ENCODE measurements around the gene CTU2.

The CTU2 gene

DNA sequence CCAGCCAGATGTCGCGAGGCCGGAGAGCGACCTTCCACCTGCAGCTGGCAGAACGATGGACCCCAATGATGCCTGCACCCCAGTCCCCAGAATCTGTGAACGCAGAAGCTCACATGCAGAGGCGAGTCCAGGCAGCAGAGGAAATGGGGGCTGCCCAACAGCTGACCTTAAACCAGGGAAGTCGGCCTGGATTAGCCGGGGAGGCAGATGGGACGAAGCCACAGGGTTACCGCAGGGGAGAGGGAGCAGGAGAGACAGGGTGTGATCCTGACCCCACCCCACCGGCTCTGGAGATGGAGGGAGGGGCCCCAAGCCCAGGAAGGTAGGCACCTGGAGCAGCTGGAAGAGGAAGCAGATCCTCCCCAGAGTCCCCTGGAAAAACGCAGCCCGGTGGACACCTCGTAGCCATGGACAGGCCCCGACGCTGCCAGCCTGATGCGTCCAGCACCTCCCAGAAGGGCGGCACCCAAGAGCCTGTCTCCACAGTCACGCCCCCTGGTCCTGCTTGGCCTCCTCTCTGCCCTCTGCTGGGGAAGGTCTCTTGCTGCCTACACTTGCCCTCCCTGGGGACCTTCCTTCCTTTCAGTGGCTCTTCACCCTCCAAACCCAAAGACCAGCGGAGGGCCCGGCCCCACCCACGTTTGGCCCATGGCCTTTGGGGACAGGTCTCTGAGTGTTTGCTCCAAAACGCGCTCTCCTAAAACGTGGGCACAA lies 41.4 kb downstream of the CTU2 start:
- no peak for DNase-seq

DNA sequence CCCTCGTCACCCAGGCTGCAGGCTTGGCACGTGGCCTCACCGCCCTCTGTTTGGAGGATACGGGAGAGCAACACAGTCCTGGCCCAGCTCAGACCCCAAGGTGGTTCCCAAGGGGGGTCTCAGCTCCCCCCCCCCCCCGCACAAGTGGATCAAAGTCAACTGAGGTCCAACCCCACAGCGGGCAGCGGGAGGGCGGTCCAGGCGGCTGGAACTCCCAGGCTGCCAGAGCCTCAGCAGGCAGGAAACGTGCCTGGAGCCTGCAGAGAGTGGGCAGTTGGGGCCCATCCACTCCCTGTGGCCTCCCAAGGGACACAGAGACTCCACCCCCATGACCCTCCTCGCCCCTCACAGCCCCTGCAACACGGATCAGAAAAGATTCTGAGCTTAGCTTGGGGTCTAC lies 42.1 kb downstream of the CTU2 start:
- no peak for DNase-seq

DNA sequence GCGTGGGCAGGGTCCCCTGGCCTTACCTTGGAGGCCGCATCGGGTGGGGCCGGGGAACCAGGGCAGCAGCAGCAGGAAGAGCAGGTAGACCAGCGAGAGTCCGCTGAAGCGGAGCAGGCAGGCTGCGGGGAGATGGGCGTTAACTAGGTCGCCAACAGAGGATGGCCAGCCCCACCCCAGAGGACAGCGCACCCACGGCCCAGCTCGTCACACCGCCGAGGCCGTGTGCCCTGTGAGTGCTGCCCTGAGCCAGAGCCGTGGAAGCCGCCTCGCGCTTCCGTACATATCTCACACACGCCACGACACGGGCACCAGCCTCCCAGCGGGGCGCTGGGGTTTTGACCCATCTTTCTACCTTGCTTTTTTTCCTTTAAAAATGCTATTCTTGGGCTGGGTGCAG lies 43.1 kb downstream of the CTU2 start:
- DNase-seq: no peak

DNA sequence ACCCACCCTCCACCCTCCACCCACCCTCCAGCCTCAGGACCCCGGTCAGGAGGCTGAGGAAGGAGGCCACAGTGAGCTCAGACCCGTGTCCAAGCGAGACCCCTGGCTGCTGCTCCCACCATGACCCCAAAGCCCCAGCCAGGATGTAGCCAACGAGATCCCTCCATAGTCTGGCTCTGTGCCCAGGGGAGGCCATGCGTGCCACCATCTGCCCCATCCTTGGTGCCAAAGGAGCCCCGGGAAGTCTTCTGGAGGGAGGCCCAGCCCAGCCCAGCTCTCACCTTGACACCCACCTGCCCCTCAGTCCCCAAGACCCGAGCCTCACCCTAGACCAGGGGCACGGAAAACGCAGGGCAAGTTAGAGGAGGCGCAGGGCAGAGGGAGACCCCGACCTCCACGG lies 44.6 kb downstream of the CTU2 start:
- DNase-seq: no peak

GRCh38 chr16:88752386-88753002 lies 46.2 kb downstream of the CTU2 start:
- DNase-seq: no peak

GRCh38 chr16:88753191-88753590 lies 46.9 kb downstream of the CTU2 start:
- no peak for DNase-seq

- no peak for DNase-seq
These were observed 47.3 kb downstream of the CTU2 start for GRCh38 chr16:88753602-88754001.

GRCh38 chr16:88754109-88754911 lies 48.0 kb downstream of the CTU2 start:
- no peak for DNase-seq

- no peak for DNase-seq
These were observed 48.8 kb downstream of the CTU2 start for GRCh38 chr16:88754912-88755744.

GRCh38 chr16:88755745-88756443 lies 49.6 kb downstream of the CTU2 start:
- no peak for DNase-seq

DNA sequence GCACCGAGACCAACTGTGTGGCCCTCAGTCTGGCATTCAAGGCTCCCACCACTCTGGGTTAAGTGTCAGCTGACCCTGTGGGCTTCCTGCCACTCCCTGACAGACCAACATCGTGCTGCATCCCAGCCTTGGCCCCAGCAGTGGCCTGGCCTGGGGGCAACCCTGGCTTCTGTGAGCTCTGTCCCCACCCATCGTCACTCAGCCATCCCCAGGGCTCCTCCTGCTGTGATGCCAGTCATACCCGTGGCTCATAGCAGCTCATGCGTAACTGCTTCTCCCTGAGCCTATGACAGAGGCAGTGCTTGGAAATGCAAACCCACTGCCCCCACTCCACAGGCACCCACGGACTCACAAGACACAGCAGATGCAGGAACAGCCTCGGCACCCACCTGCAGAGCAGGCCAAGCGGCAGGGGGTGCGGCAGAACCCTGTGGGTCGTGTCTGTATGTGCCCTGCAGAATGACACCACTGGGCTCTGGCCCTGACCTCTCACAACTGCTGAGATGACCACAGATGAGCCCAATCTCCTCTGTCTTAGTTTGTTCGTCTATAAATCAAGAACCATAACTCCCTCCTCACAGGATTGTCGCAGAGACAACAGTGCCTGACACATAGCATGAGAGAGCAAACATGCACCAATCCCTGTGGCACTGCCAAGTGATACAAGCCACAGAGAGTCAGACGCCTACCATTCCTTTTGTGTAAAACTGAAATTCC lies 52.1 kb downstream of the CTU2 start:
- no peak for DNase-seq

DNA sequence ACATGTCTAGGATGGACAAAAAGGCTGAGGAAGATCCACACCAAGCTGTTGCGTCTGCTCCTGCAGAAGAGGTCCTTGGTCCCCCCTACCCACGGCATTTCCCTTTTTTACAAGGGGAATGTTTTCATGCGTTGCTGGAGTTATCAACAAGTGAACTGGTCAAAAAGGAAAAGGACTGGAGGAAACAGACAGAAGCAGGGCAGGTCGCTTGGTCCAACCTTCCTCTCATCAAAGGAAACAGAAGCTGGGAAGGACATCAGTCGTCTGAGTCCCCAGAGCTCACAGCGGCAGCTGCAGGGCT lies 52.6 kb downstream of the CTU2 start:
- no peak for DNase-seq

DNA sequence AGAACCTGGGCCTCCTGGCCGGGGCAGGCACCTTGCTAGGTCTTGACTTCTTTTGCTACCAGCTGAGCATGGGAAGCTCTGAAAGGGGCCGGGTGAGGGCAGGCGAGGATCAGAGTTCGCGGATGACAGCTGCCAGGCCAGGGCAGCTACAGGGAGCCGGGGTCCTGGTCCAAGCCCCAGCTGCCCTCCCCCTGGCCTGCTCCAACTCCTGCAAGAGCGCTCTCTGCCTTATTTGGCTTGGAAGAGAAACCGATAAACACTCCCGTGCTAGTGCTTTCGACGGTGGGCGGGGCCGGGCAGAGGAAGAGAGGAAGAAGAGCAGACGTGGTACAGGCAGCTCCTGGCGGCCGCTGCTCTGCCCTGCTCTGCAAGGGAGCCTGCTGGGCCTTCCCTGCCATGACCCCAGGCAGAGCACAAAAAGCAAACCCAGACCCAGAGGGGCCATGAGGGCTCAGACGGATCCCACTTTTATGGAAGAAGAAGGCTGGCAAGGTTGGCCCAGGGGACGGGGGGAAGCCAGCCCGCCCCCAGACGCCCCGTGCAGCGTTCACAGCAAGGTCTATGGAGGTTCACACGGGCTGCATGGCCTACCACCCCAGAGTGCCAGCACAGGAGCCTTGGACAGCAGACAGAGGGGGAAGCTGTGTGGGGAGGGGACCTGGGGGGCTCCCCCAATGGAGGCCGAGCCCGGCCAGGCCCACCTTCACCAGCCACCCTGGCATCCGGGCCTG lies 53.1 kb downstream of the CTU2 start:
- no peak for DNase-seq

GRCh38 chr16:88759976-88760350 lies 53.7 kb downstream of the CTU2 start:
- no peak for DNase-seq

- no peak for DNase-seq
These were observed 54.3 kb downstream of the CTU2 start for GRCh38 chr16:88760424-88761142.

GRCh38 chr16:88761143-88761534 lies 54.8 kb downstream of the CTU2 start:
- no peak for DNase-seq

- no peak for DNase-seq
These were observed 55.5 kb downstream of the CTU2 start for GRCh38 chr16:88761830-88762229.

GRCh38 chr16:88762258-88762870 lies 56.1 kb downstream of the CTU2 start:
- no peak for DNase-seq

DNA sequence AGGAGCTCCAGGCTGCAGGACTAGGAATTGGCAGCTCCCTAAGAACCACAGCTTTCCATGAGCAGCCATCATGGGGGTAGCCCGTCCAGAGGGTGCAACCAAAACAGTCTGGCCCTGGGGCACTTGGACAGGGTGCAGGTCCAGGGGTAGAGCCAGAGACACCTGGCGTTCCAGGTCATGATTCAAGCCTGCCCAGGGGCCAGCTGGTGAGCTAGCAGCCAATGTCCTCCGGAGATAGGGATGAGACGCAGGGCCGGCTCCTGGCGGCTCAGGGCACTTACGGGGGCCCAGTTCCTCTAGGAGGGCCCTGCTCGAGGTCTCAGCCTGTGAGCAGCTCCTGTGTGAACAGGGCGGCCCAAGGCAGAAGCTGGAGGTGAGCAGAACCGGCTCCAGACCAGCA lies 56.6 kb downstream of the CTU2 start:
- DNase-seq: no peak

DNA sequence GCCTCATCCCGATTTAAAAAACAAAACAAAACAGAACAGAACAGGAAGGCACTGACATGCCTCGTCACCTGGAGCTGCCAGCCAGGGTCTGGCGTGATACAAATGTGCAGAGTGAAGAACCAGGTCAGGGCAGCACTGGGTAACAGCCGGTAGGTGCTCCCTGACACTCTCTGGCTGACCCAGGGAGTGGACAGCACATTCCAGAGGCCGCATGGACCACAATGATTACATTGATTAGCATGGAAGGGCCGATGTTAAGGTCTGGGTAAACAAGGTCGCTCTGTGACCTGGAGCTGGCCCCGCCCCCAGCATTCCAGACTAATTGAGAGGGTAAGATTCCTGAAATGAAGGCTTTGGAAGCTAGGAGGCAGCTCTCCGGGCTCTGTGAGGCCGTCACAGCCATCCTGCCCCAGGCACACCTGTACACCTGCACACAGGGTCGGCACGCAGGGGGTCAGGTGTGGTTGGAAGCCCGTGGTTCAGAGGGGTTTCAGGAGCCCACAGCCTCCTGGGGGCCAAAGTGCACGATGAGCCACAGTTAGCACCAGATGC lies 57.3 kb downstream of the CTU2 start:
- DNase-seq: no peak

All from activated CD4-positive, CD25-positive, alpha-beta regulatory T cell treated with anti-CD3 and anti-CD28 coated beads, Interleukin-2, amount 50 U/mL, for 72 hours (primary cell).